Activated CD4-positive, alpha-beta T cell treated with anti-CD3 and anti-CD28 coated beads, Interleukin-2, amount 10 ng/mL, durations not matched to agents 7 days and 5 days (primary cell): ENCODE results near the gene TMEM184B. TPM values are rescaled to one million over a fixed set of nuclear protein-coding genes. Genes with fewer than 3 reads are reported as not detected.

Experiments used
- CTCF ChIA-PET: fragments of 350-600 bp; sonication (Branson Sonifier 250); formaldehyde crosslinking; loops from one replicate; lab custom pipeline; 2021; ENCODE audit warnings: antibody characterized with exemption; lab: Charles Lee
- POLR2A ChIA-PET: fragments of 350-600 bp; sonication (Branson Sonifier 250); formaldehyde crosslinking; loops from one replicate; lab custom pipeline; 2021; ENCODE audit warnings: antibody characterized with exemption; lab: Charles Lee
- DNase-seq: peaks from one replicate; pipeline ENCODE4 v3.0.0-alpha.2; 2020
- H3K27ac Mint-ChIP-seq: one replicate; pipeline ENCODE4 v1.8.0; 2021; ENCODE audit warnings: mild to moderate bottlenecking, moderate library complexity, mixed read lengths
- H3K27me3 Mint-ChIP-seq: one replicate; pipeline ENCODE4 v1.8.0; 2021; ENCODE audit warnings: mixed read lengths
- H3K36me3 Mint-ChIP-seq: one replicate; pipeline ENCODE4 v1.8.0; 2021; ENCODE audit warnings: low read depth, mixed read lengths
- H3K4me1 Mint-ChIP-seq: one replicate; pipeline ENCODE4 v1.8.0; 2021; ENCODE audit warnings: mixed read lengths
- H3K4me3 Mint-ChIP-seq: one replicate; pipeline ENCODE4 v1.8.0; 2021; ENCODE audit warnings: mild to moderate bottlenecking, moderate library complexity, mixed read lengths
- H3K9me3 Mint-ChIP-seq: one replicate; pipeline ENCODE4 v1.8.0; 2021; ENCODE audit warnings: mixed read lengths
- total RNA-seq, 2 experiments: library from RNA; stranded (reverse); gene quantifications; one replicate each; pipeline ENCODE4 v1.2.3, GENCODE V29; 2021

TMEM184B gene
- total RNA-seq, result 10 to 100 TPM; 33.8 to 34.5 TPM

GRCh38 chr22:38272373-38273134 is at the start of gene TMEM184B:
TMEM184B (minus strand) TSS chr22:38273010; CDS start chr22:38247961, 25,049 bp downstream.
- DNase-seq, result peak; percentile 78
- CTCF ChIA-PET, result interaction anchor here (0.5 to 1.4 kb wide), 2 partner anchors 26 to 175 kb away, joined by 3 read pairs; no protein-coding TSS in a partner anchor
- H3K36me3 Mint-ChIP-seq, result peaks cover 2% of the 10 kb centered on the region

GRCh38 chr22:38320605-38321402 is 48.0 kb upstream of the TMEM184B start:
- Mint-ChIP-seq H3K9me3 (no peaks in the 10 kb centered on the region), H3K4me1 (peaks cover 15% of the 10 kb centered on the region), H3K27ac (no peak overlapping the region), H3K36me3 (no peaks in the 10 kb centered on the region), H3K4me3 (no peak overlapping the region), H3K27me3 (no peaks in the 10 kb centered on the region)
- CTCF ChIA-PET, result no interaction called here
- POLR2A ChIA-PET, result interaction anchor here (0.5 kb wide), 1 partner anchor 9 kb away, joined by 5 read pairs; no protein-coding TSS in a partner anchor
- no peak for DNase-seq

More at GRCh38 chr22:38272373-38273134, at the start of gene TMEM184B:
- Mint-ChIP-seq H3K4me3 (peak within 1 kb of the TSS; percentile 84), H3K27ac (peak within 1 kb of the TSS; percentile 93), H3K4me1 (peaks cover 48% of the 10 kb centered on the region), H3K27me3 (peaks cover 1% of the 10 kb centered on the region), H3K9me3 (no peaks in the 10 kb centered on the region)
- POLR2A ChIA-PET, result no interaction called here

GRCh38 chr22:38318792-38319773 is 46.3 kb upstream of the TMEM184B start:
- DNase-seq, result no peak
- H3K27ac Mint-ChIP-seq, result peak overlapping the region; percentile 69
- H3K9me3 Mint-ChIP-seq, result no peaks in the 10 kb centered on the region
- H3K27me3 Mint-ChIP-seq, result no peaks in the 10 kb centered on the region
- H3K4me3 Mint-ChIP-seq, result peak overlapping the region; percentile 30
- CTCF ChIA-PET, result interaction anchor here (0.6 to 1.8 kb wide), 3 partner anchors 13 to 264 kb away, joined by 3 to 7 read pairs (median 5); no protein-coding TSS in a partner anchor
- H3K4me1 Mint-ChIP-seq, result peaks cover 32% of the 10 kb centered on the region
- POLR2A ChIA-PET, result no interaction called here
- H3K36me3 Mint-ChIP-seq, result no peaks in the 10 kb centered on the region

GRCh38 chr22:38317995-38318715 is 45.3 kb upstream of the TMEM184B start:
- Mint-ChIP-seq H3K9me3 (no peaks in the 10 kb centered on the region), H3K4me3 (peak overlapping the region; percentile 79), H3K27me3 (no peaks in the 10 kb centered on the region), H3K36me3 (no peaks in the 10 kb centered on the region), H3K27ac (peak overlapping the region; percentile 90), H3K4me1 (peaks cover 42% of the 10 kb centered on the region)
- ChIA-PET POLR2A (no interaction called here), CTCF (interaction anchor here (0.6 to 1.8 kb wide), 3 partner anchors 12 to 263 kb away, joined by 3 to 7 read pairs (median 5); no protein-coding TSS in a partner anchor)
- DNase-seq, result no peak

GRCh38 chr22:38317122-38317994 is 44.5 kb upstream of the TMEM184B start, which contains the start of gene CSNK1E:
CSNK1E (minus strand) TSS chr22:38317433; CDS start chr22:38314157, 3,276 bp downstream.
- ChIA-PET POLR2A (no interaction called here), CTCF (interaction anchor here (1.8 kb wide), 1 partner anchor 11 kb away, joined by 7 read pairs; no protein-coding TSS in a partner anchor)
- Mint-ChIP-seq H3K9me3 (no peaks in the 10 kb centered on the region), H3K36me3 (no peaks in the 10 kb centered on the region), H3K27ac (peak within 1 kb of the TSS; percentile 96), H3K27me3 (no peaks in the 10 kb centered on the region), H3K4me1 (peaks cover 50% of the 10 kb centered on the region), H3K4me3 (peak within 1 kb of the TSS; percentile 85)
- DNase-seq, result peak; percentile 73

- DNase-seq, result peak; percentile 52
- H3K4me3 Mint-ChIP-seq, result peak overlapping the region; percentile 85
- CTCF ChIA-PET, result interaction anchor here (1.0 kb wide), 1 partner anchor 10 kb away, joined by 3 read pairs; no protein-coding TSS in a partner anchor
- POLR2A ChIA-PET, result no interaction called here
- no peaks in the 10 kb centered on the region for H3K36me3 Mint-ChIP-seq
- no peaks in the 10 kb centered on the region for H3K9me3 Mint-ChIP-seq
- peaks cover 58% of the 10 kb centered on the region for H3K4me1 Mint-ChIP-seq
- H3K27me3 Mint-ChIP-seq, result no peaks in the 10 kb centered on the region
- peak overlapping the region; percentile 96 for H3K27ac Mint-ChIP-seq
Measured at GRCh38 chr22:38316364-38317121, 43.7 kb upstream of the TMEM184B start.

- DNase-seq, result no peak
- ChIA-PET POLR2A (interaction anchor here (0.7 kb wide), 1 partner anchor 486 kb away, joined by 10 read pairs; no protein-coding TSS in a partner anchor), CTCF (interaction anchor here (1.0 kb wide), 1 partner anchor 10 kb away, joined by 3 read pairs; no protein-coding TSS in a partner anchor)
- Mint-ChIP-seq H3K9me3 (no peaks in the 10 kb centered on the region), H3K27ac (peak overlapping the region; percentile 96), H3K4me3 (peak overlapping the region; percentile 85), H3K4me1 (peaks cover 64% of the 10 kb centered on the region), H3K36me3 (peaks cover 3% of the 10 kb centered on the region), H3K27me3 (no peaks in the 10 kb centered on the region)
Measured at GRCh38 chr22:38315823-38316363, 43.1 kb upstream of the TMEM184B start.

- H3K4me1 Mint-ChIP-seq, result peaks cover 69% of the 10 kb centered on the region
- H3K36me3 Mint-ChIP-seq, result peaks cover 4% of the 10 kb centered on the region
- ChIA-PET POLR2A (interaction anchor here (0.7 kb wide), 1 partner anchor 485 kb away, joined by 10 read pairs; no protein-coding TSS in a partner anchor), CTCF (interaction anchor here (1.3 kb wide), 1 partner anchor 55 kb away, joined by 3 read pairs; no protein-coding TSS in a partner anchor)
- H3K27ac Mint-ChIP-seq, result peak overlapping the region; percentile 96
- H3K27me3 Mint-ChIP-seq, result no peaks in the 10 kb centered on the region
- DNase-seq, result no peak
- H3K9me3 Mint-ChIP-seq, result no peaks in the 10 kb centered on the region
- H3K4me3 Mint-ChIP-seq, result peak overlapping the region; percentile 85
Measured at GRCh38 chr22:38314933-38315822, 42.4 kb upstream of the TMEM184B start.
